NB4 (cell line): ENCODE data around the gene LRRC56.

Experiments used
- POLR2A ChIP-seq: IDR thresholded peaks from 2 replicates; pipeline ENCODE4 v1.6.1; 2011; ENCODE audit warnings: mild to moderate bottlenecking; ENCODE audit not compliant: insufficient read length; ENCODE audit errors: extremely low read depth
- TF ChIP-seq, protein P1 (sequence below): IDR thresholded peaks from one replicate; pipeline ENCODE4 v1.5.1; 2012; ENCODE audit warnings: low read depth, low read length

DNA sequence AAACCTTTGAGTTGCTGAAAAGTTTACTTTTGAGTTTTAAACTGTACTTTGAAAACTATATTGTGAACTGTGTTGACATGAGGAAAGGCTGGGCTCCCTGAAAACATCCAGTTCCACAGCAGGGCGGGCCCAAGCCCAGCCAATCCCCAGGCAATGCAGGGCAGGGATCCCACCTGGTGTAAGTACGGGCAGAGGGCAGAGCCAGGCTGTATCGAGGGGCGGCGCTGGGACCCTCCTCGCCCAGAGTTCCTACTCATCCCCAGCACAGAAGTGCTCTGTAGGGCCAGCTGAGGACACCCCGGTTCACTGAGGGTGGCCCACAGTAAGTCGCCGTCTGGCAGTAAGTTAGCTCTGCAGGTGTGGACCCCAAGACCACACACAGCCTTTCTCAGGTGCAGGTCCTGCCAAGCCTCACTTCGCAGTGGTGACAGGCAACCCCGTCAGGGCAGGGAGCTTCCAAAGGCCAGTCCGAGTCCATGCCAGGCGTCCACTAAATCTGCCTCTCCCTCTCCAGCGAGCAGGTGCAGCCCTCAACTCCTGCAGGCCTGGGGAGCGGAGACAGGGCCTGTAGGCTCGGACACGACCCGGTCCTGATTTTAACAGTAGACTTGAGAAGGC is 29.8 kb downstream of the LRRC56 start:
- TF ChIP-seq, protein P1, sequence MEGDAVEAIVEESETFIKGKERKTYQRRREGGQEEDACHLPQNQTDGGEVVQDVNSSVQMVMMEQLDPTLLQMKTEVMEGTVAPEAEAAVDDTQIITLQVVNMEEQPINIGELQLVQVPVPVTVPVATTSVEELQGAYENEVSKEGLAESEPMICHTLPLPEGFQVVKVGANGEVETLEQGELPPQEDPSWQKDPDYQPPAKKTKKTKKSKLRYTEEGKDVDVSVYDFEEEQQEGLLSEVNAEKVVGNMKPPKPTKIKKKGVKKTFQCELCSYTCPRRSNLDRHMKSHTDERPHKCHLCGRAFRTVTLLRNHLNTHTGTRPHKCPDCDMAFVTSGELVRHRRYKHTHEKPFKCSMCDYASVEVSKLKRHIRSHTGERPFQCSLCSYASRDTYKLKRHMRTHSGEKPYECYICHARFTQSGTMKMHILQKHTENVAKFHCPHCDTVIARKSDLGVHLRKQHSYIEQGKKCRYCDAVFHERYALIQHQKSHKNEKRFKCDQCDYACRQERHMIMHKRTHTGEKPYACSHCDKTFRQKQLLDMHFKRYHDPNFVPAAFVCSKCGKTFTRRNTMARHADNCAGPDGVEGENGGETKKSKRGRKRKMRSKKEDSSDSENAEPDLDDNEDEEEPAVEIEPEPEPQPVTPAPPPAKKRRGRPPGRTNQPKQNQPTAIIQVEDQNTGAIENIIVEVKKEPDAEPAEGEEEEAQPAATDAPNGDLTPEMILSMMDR: no peak
- no peak for TF ChIP-seq POLR2A
